PFSK-1 (cell line): Measurements from ENCODE around the gene CUX1.

Source experiments
- FOXP2 ChIP-seq: optimal IDR thresholded peaks from 2 replicates; pipeline ENCODE3; 2011; ENCODE audit warnings: borderline replicate concordance, control low read depth, inconsistent platforms; ENCODE audit not compliant: insufficient read depth; ENCODE audit errors: extremely low read length, extremely low read depth
- POLR2AphosphoS5 ChIP-seq: IDR thresholded peaks from 2 replicates; pipeline ENCODE4 v1.6.1; 2012; ENCODE audit warnings: low read depth, mild to moderate bottlenecking, control low read depth, low read length, moderate library complexity
- REST ChIP-seq, 2 experiments: IDR thresholded peaks; 2 replicates each; pipeline versions ENCODE4 v1.6.1 to v1.8.0; 2011 to 2012; ENCODE audit warnings: low read depth in 2 of 2, low read length in 2 of 2, control low read depth in 1 of 2, inconsistent platforms in 1 of 2, mild to moderate bottlenecking in 1 of 2, moderate library complexity in 1 of 2; ENCODE audit not compliant: insufficient read depth in 1 of 2
- SIN3A ChIP-seq: IDR thresholded peaks from 2 replicates; pipeline ENCODE4 v1.6.1; 2012; ENCODE audit warnings: mild to moderate bottlenecking, low read length, moderate library complexity, borderline replicate concordance; ENCODE audit not compliant: insufficient read depth
- TAF1 ChIP-seq: IDR thresholded peaks from 2 replicates; pipeline ENCODE4 v1.6.1; 2012; ENCODE audit warnings: low read length, control low read depth, borderline replicate concordance; ENCODE audit not compliant: insufficient read depth

The CUX1 gene

GRCh38 chr7:102150266-102150665, 332.8 kb downstream of the CUX1 start:
- TF ChIP-seq POLR2AphosphoS5, result no peak
- TF ChIP-seq SIN3A, result no peak
- no peak for TF ChIP-seq TAF1
- TF ChIP-seq REST (IDR thresholded peaks at IDR 0.05; ENCODE audit: insufficient read depth in 1 of 2, low read depth in 2 of 2, low read length in 2 of 2), result no peak
- TF ChIP-seq FOXP2, result no peak

- TF ChIP-seq REST (IDR thresholded peaks at IDR 0.05; ENCODE audit: insufficient read depth in 1 of 2, low read depth in 2 of 2, low read length in 2 of 2) (no peak), TAF1 (no peak)
Observed at GRCh38 chr7:102152672-102153598, 335.5 kb downstream of the CUX1 start.

- no peak for TF ChIP-seq FOXP2
- no peak for TF ChIP-seq SIN3A
- no peak for TF ChIP-seq TAF1
- TF ChIP-seq REST (IDR thresholded peaks at IDR 0.05; ENCODE audit: insufficient read depth in 1 of 2, low read depth in 2 of 2, low read length in 2 of 2), result no peak
- no peak for TF ChIP-seq POLR2AphosphoS5
Observed at GRCh38 chr7:102153599-102153946, 336.1 kb downstream of the CUX1 start.

GRCh38 chr7:102154425-102154824, 337.0 kb downstream of the CUX1 start:
- TF ChIP-seq REST (IDR thresholded peaks at IDR 0.05; ENCODE audit: insufficient read depth in 1 of 2, low read depth in 2 of 2, low read length in 2 of 2) (no peak), POLR2AphosphoS5 (no peak), SIN3A (no peak), FOXP2 (no peak), TAF1 (no peak)
